Measurements from ENCODE around the gene KLHL28. TPM values are rescaled to one million over a fixed set of nuclear protein-coding genes. Genes with fewer than 3 reads are reported as not detected.

The KLHL28 gene
- total RNA-seq, 1 donor from 2014 or later: 18.5 TPM

DNA sequence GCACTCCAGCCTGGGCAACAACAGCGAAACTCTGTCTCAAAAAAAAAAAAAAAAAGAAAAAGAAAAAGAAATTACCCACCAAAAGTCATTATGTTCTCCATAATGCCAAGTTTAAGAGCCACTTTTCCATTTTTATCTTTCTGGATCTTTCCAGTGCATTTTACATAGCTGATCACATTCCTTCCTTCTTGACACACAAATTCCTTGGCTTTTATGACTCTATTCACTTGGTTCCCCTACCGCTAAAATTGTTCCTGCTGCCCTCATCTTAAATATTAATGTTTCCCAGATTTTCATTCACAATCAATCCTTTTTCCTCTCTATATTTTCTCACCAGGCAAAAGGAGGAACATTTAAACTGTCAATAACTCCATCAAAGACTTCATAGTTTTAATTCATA, 20.2 kb downstream of the KLHL28 start:
- Histone ChIP-seq H3K4me1 (no peaks in the 10 kb centered on the region), H3K4me3 (no peak overlapping the region), H3K27ac (no peak overlapping the region), H3K27me3 (ENCODE audit: low read depth) (no peaks in the 10 kb centered on the region), H3K9me3 (peaks cover 6% of the 10 kb centered on the region), H3K36me3 (peaks cover 44% of the 10 kb centered on the region)
- TF ChIP-seq, protein P1, sequence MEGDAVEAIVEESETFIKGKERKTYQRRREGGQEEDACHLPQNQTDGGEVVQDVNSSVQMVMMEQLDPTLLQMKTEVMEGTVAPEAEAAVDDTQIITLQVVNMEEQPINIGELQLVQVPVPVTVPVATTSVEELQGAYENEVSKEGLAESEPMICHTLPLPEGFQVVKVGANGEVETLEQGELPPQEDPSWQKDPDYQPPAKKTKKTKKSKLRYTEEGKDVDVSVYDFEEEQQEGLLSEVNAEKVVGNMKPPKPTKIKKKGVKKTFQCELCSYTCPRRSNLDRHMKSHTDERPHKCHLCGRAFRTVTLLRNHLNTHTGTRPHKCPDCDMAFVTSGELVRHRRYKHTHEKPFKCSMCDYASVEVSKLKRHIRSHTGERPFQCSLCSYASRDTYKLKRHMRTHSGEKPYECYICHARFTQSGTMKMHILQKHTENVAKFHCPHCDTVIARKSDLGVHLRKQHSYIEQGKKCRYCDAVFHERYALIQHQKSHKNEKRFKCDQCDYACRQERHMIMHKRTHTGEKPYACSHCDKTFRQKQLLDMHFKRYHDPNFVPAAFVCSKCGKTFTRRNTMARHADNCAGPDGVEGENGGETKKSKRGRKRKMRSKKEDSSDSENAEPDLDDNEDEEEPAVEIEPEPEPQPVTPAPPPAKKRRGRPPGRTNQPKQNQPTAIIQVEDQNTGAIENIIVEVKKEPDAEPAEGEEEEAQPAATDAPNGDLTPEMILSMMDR (IDR thresholded peaks at IDR 0.05): no peak
- DNase-seq: no peak
- intact Hi-C loops (cut with DNase I): no loop called here
- ATAC-seq: no peak

DNA sequence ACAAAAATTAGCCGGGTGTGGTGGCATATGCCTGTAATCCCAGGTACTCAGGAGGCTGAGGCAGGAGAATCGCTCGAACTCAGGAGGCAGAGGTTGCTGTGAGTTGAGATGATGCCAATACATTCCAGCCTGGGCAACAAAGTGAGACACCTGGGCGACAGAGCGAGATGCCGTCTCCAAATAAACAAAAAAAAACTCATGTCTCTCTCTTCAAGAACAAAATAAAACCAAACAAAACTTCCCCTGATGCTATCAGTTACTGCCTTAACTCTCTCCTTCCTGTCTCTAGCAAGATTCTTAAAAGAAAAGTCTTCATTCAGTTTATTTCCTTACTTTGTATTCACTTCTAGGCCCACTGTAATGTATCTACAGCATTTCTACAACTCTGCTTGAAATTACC, 20.8 kb downstream of the KLHL28 start:
- intact Hi-C loops (cut with DNase I): no loop called here
- Histone ChIP-seq H3K36me3 (peaks cover 46% of the 10 kb centered on the region), H3K4me1 (no peaks in the 10 kb centered on the region), H3K4me3 (no peak overlapping the region), H3K9me3 (peaks cover 6% of the 10 kb centered on the region), H3K27ac (no peak overlapping the region), H3K27me3 (ENCODE audit: low read depth) (no peaks in the 10 kb centered on the region)
- ATAC-seq: no peak
- TF ChIP-seq, protein P1 (IDR thresholded peaks at IDR 0.05): no peak
- DNase-seq: no peak

DNA sequence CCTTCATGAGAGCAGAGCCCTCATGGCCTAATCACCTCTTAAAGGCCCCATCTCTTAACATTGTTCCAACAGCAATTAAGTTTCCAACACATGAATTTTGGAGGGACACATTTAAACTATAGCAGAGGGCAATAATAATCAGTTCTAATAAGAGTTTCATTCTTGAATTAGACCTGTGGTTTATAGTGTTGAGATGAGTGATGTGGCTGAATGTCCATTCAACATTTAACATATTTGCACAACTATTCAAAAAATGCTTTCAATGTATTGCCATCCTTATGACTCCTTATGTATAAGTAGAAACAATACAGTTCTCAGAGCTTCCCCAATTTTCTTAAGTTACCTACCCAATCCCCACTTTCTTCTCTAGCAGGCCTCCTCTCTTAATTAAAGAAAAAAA, 21.5 kb downstream of the KLHL28 start:
- Histone ChIP-seq H3K4me1 (no peaks in the 10 kb centered on the region), H3K9me3 (peaks cover 6% of the 10 kb centered on the region), H3K36me3 (peaks cover 40% of the 10 kb centered on the region), H3K4me3 (no peak overlapping the region), H3K27me3 (ENCODE audit: low read depth) (no peaks in the 10 kb centered on the region), H3K27ac (no peak overlapping the region)
- no peak for DNase-seq
- TF ChIP-seq, protein P1 (IDR thresholded peaks at IDR 0.05): no peak
- no peak for ATAC-seq
- intact Hi-C loops (cut with DNase I): no loop called here

DNA sequence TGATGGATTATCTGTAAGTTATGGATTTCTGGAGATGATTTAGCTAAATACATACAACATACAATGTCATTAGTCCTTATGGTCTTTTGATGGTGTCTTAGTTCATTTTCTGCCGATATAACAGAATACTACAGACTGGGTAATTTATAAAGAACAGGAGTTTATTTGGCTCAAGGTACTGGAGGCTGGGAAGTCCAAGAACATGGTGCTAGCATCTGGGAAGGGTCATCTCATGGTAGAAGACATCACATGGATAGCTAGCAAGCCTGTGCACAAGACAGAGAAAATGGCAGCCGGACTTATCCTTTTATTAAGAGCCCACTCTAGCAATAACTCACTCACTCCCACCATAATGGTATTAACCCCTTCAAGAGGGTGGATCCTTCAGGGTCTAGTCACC, 24.2 kb downstream of the KLHL28 start:
- Histone ChIP-seq H3K4me1 (no peaks in the 10 kb centered on the region), H3K9me3 (peaks cover 6% of the 10 kb centered on the region), H3K27me3 (ENCODE audit: low read depth) (no peaks in the 10 kb centered on the region), H3K36me3 (peaks cover 33% of the 10 kb centered on the region), H3K4me3 (no peak overlapping the region), H3K27ac (no peak overlapping the region)
- no peak for DNase-seq
- TF ChIP-seq, protein P1 (IDR thresholded peaks at IDR 0.05): no peak
- ATAC-seq: no peak
- intact Hi-C loops (cut with DNase I): no loop called here

DNA sequence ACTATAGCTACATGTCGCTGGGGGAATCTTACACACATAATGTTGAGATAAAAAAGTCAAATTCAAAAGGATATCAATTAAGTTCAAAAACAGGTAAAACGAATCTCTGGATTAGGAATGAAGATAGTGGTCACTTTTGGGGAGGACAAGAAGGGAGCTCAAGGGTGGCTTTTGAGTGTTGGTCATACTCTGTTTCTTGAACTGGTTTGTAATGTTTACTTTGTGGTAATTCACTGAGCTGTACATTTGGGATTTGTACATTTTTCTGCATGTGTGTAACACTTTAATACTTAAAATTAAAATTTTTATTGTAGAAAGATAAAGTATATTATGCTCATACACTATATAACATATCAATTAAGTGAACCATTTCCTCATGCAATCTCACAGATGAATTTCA, 26.6 kb downstream of the KLHL28 start:
- Histone ChIP-seq H3K36me3 (peaks cover 36% of the 10 kb centered on the region), H3K4me3 (no peak overlapping the region), H3K27me3 (ENCODE audit: low read depth) (no peaks in the 10 kb centered on the region), H3K27ac (no peak overlapping the region), H3K9me3 (peaks cover 6% of the 10 kb centered on the region), H3K4me1 (no peaks in the 10 kb centered on the region)
- intact Hi-C loops (cut with DNase I): no loop called here
- DNase-seq: no peak
- ATAC-seq: no peak
- TF ChIP-seq, protein P1 (IDR thresholded peaks at IDR 0.05): no peak

DNA sequence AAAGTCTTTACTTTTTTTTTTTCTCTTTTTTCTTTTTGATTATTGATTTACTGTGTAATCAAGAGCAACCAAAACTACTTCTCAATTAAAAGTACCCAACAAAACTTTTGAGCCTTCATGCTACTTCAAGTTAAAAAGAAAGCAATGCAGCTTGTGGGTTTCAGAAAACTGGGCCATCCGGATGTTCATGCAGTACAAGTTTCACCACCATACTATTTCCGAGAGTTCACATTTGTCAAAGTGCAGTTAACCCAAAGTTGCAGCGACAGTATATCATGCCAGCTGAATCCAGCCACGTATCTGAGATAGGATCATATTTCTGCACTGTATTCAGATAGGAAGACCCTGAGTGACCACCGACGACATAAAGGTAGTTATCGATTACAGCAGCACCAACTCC, 33.0 kb downstream of the KLHL28 start:
- ATAC-seq: no peak

More for the DNA sequence above, 33.0 kb downstream of the KLHL28 start:
- Histone ChIP-seq H3K4me1 (no peaks in the 10 kb centered on the region), H3K36me3 (peaks cover 24% of the 10 kb centered on the region), H3K27ac (no peak overlapping the region), H3K4me3 (no peak overlapping the region), H3K9me3 (no peaks in the 10 kb centered on the region), H3K27me3 (ENCODE audit: low read depth) (no peaks in the 10 kb centered on the region)
- intact Hi-C loops (cut with DNase I): no loop called here
- TF ChIP-seq, protein P1 (IDR thresholded peaks at IDR 0.05): no peak
- DNase-seq: no peak
